HG02759 (cell line): ENCODE data around the gene DPYSL5.

Experiments
- ATAC-seq: cut with Tn5 transposase; IDR thresholded peaks from one replicate; pipeline ENCODE4 v1.9.1; 2021; ENCODE audit warnings: mild to moderate bottlenecking, moderate library complexity; ENCODE audit not compliant: unreplicated experiment

Gene DPYSL5

DNA sequence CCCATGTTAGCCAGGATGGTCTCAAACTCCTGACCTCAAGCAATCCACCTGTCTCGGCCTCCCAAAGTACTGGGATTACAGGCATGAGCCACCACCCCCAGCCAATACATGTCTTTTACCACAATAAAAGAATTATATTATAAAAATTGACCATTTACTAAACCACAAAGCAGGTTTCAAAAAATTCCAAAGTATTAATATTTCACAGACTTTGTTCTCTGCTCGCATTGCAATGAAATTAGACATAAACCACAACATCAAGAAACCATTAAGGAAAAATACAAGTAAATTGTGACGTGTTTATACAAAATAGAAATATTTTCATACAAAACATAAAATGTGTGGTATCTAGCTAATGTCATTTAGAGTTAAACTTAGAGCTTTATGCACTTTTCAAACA lies 109.1 kb downstream of the DPYSL5 start:
- no peak for ATAC-seq

DNA sequence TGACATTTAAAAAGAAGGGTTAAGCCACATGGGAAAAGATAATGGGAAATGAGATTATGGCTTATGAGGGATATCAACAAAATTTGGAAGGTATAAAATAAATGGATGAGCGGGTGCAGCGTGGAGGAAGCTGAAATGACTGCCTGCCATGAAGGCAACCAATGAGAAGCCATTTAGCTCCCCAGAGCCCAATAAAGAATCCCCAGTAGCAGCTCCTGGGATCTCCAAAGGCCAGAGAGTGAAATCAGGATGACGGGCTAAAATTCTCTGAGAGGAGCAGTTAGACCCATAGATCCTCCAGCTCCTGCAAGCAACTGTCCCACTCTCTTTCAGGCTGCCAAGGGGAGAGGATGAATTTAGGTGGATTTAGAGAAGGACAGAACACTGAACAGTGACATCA lies 109.6 kb downstream of the DPYSL5 start:
- ATAC-seq = no peak

DNA sequence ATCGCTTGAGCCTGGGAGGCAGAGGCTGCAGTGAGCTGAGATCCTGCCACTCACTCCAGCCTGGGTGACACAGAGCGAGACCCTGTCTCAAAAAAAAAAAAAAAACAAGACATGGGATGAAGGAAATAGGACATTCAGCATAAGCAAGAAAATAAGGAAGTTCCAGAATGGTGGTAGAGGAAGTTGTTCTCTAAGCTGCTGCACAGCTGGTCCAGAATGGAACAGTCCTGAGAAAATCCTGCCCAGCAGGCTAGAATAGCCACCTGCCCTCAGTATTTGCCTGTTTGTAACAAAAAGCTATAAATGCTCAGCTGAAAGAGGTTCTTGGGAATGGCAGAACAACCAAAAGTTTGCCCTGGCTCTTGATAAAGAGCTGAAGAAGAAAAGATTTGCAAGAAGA lies 111.4 kb downstream of the DPYSL5 start:
- ATAC-seq = no peak

DNA sequence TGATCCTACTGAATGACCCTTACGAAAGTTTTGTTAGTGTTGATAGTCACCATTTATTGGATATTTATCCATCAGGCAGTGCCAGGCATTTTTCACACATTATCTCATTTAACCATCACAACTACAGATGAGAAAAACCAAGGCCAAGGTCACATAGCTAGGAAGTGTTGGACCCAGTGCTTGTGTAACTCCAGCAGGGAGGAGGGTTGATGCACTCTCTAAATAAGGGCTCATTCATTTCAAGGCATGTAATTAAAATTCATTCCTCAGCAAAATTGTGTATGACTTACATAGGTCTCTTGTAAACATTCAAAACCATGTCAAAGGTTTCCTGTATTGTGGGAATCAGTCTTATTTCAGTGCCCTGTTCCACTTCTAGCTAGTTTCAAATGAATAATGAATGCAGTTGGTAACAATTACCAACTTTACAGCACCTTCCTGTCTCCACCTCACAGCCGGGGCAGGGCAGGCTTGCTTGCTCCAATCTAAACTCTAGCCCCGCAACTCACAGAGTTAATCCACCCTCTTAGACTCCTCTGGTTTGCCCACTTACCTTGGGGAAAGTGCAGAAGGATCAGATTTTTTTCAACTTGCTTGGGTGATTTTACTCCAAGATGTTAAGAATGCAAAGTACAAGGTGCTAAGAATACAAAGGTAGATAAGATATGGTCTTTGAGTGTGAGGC lies 116.7 kb downstream of the DPYSL5 start:
- ATAC-seq = no peak

DNA sequence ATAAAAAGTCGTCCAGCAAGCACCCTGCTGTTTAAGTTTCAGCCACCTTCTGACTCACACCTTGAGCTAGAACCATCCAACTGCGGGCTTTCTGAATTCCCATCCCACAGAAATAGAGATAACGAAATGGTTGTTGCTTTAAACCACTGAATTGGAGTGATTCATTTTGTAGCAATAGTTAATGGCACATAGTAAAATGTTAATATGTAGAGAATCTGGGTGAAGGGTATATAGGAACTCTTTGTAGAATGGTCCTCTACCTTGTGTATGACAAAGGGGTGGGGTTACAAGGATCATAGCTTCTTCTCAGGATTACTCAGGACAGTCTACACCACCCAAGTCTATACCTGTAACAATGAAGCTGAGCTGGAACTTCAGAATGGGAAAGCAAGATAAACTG lies 120.1 kb downstream of the DPYSL5 start:
- ATAC-seq = no peak

DNA sequence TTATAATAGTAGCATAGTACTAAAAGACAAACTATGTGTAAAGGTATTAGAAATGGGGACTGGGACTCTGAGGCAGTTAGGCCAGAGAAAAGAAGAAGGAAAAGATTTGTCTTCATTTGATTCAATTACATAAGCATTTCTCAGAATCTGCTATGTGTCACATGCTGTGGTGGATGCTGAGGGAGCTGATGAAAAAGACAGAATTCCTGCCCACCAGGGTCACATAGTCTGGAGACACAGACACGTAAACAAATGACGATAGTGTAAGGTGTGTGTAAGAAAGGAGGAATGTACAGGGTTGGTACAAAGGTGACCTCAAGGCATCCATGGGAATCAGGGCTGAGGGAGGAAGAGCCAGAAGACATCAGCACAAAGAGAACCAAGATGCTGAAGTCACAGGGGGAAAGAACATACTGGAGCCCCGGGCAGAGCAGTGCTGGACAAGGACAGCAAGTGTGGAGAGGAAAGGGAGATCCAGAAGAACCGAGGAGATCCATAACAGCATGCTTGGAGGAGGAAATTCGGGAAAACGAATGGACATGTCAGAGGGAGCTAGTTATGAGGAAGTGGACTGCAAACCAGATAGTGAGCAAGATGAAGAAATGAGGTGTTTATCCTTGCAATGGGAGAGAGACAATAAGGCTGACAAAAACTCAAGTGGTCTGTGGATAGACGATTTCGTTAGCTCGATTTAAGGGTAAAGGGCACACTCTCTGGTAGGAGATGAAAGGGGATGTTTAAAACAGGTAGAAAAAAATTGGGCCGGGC lies 121.3 kb downstream of the DPYSL5 start:
- ATAC-seq = no peak

DNA sequence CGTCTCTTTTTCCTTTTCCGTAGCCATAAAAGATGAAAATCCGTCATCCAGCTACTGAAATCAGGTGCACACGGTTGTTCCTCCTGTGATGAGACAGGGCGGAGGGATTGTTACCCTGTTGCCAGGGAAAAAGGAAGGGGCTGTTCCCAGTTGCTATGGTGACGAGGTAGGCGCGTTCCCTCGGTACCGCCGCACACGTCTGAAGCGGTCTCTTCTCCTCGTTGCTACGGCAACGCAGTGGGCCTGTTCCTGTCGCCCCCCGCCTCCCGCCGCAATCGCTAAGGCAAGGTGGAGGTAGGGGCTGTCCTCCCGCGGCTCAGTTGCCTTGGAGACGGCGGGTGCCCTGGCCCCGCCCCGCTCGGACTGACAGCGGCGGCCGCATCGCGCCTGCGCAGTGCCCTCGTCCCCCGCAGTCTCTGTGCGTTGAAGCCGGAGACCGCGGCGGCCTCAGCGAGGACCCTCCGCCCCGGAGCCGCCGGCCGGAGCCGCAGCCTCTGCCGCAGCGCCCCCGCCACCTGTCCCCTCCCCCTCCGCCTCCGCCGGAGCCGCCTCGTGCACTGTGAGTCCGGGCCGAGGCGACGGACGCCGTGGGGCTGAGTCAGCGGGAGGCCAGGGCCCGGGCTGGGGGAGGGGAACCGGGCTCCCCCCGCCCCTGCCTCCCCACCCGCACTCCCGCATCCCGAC lies 122.5 kb downstream of the DPYSL5 start, which contains the start of gene MAPRE3:
MAPRE3 (plus strand) TSS at position 394 of the 684 bp plus-strand sequence. CDS start 51,582 bp downstream, outside the sequence.
- peak; percentile 88 for ATAC-seq

DNA sequence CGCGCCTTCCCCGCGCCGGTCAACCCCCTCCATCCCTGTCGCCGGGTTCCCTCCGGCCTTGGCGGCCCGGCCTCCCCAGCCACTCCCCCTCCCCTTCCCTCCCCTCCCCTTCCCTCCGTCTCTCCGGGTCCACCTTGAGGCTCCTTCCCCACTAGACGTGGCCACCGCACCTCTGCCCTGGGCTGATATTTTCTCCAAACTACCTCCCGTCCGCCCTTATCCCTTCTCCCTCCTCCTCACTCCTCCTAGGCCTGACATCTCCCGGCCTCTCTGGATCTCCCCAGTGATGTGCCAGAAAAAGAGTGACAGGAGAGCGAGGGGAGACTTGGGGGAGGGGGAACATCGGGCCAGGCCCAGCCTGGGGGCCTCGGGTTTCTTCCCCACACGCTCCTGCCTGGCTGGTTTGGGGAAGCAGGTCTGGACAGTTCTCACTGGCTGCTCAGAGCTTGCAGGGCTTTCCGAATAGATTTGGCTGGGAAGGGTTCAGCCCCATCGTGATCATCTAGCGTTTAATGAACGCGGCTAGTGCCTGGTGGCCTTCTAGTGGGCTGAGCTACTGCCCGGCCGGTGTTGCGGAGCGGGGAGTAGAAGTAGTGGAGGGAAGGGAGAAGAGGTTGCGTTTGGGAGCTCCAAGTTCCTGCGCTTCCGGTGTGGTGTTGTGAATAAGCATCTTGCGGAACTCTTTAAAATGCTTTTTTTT lies 123.1 kb downstream of the DPYSL5 start:
- ATAC-seq = peak; percentile 16

DNA sequence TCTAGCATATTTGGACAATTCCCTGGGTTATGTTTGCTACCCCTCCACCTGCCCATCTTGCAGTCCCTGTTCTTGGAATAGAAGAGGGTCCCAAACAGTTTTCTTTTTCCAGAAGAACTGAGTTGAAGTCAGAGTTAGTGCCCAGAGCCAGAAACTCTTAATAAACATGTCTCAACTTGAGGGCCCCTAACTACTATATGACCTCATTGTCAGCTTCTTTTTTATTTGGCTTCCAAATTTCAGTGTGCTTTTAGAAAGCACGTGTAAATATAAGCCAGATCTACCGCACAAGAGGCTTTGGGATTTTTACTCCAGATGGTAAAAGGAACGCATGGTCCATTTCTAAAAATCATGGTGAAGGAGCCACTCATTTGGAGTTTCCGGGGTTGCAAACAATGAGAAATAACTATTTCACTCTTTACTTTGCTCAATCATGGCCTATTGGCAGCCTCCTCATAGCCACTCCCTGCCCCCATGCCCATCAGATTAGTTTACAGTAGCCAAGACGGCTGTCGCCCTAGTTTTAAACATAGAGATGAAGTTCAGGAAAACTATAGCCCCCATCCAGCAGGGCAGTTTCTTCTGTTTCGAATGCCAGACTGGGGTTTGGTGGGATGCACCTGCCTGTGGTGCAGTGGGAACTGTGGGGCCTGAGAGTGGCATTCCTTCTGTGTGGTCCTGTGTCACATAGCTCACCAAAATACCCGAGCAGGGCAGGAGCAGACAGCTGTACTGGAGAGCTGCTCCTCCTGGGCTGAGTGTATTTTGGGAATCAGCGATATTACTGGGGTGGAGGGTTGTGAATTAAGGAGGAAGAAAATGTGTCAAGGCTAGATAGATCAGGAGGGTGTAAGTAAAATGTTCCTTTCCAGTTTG lies 124.2 kb downstream of the DPYSL5 start:
- no peak for ATAC-seq

DNA sequence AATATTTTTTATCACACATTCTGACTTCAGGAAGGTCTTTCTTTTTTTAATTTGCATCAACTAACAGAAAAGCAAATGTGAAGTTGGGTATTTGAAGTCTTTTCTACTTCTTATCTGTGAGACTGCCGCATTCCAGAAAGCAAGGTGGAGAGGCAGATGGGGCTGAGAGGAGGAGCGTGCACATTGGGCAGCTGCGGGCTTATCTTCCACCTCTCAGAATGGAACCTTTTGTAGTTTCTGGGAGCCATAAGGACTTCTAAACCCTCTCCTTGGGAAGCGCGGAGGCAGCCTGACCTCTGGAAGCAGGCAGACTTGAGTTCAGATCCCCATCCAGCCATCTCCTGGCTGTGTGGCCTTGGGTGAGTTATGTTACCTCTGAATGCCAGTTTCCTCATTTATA lies 126.4 kb downstream of the DPYSL5 start:
- ATAC-seq = no peak

DNA sequence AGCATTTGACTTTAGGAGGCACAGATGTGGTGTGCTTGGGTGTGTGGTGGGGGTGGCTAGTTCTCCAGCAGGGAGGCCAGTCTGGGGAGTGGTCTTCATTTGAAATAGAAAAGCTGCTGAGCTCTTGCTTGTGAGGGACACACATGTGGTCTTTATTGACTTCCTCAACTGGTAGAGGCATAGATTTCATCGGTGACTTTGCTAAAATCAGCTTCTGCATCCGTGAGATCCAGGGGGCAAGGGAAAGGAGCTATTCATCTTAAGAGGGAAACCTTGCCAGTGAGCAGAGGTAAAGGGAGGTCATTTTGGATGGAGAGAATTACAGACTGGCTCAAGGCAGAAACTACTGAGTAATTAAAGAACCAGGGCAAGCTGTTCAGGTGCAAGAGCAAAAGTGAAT lies 127.2 kb downstream of the DPYSL5 start:
- ATAC-seq = no peak

DNA sequence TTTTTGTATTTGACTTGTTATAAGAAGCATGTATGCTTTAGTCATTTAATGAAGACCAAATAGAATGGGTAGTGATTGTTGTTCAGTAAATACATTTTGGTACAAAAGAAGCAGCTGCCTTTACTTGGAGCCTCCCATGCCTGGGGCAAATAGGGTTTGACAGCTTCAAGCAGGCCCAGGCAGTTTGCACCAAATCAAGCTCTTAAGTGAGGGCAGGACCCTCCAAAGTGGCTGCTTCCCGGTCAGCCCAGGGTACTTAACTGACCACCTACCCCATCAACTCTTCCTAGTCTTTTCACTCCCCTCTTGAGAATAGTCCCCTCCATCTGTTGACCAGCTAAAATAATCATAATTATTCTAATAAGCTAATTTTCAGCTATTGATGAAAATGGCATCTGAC lies 127.7 kb downstream of the DPYSL5 start:
- no peak for ATAC-seq

DNA sequence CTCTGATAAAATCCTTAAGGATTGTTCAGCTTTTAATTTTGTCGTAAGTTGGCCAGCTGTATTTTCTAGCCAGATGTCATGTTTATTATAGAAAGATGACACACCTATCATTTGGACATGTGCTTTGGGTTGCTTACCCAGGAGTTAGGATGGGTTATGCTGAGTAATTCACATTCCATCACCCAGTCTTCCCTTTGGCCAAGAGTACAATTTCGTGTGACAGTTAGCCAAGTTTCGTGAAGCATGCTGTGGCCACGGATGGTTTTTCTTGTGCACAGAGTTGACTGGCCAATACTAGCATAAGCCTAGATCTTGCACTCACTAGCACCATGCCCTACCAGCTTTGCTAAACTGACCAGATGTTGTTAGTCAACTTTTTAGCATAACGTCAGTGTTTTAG lies 128.3 kb downstream of the DPYSL5 start:
- no peak for ATAC-seq

DNA sequence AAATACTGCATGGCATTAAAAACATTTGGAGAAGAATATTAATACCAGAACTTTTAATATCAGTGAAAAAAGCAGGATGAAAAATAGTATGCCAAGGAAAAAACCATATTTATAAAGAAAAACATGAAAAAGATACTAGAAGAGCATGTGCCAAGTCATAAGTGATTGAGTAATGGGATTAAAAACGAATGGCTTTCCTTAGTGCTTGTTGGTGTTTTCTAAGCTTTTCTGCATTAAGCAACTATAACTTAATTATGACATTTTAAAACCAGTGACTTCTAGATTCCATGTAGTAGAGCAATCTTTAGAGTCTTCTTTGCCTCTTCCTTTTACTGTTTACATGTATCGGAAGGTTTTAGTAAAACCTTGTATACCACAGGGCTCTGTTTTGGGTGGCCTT lies 129.1 kb downstream of the DPYSL5 start:
- no peak for ATAC-seq

DNA sequence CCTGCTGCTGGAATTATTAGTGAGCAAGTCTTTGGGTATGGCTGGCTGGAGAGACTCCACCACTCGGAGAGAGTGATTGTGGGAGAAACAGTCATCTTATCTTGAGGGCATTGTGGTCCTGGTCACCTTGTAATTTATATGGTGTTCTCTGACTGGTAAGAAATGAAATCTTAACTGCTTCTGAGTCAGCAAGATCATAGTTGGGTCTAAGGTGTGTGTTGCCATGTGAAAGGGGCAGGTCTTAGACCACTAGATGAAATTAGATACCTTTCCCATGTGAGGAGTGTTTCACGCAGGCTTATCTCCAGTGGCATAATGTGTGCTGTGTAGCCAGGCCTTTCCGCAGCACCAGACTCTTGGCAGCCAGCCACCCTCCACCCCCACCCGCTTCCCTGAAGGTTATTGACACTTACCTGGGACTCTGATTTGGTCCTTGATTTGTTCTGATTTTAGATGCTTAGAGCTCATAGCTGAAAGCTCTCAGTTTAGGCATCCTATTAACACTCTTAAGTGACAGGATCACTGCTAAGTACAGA lies 130.2 kb downstream of the DPYSL5 start:
- ATAC-seq = no peak

DNA sequence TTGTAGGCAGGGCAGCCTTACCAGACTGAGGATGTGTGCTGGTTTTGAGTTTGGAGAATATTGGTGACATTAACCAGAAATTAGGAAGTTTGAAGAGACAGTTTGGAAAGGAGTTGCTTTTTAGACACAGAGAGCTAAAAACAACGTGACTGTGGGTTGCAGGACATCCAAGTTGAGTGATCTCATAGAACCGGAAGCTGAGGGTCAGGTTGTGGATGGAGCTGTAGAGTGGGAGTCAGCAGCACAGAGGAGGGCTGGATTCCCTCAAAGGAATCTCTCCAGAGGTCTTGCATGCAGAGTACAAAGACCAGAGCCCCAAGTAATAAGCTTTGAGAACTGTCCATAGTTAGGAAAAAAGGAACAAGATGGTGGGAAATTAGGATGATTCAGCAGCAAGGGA lies 131.8 kb downstream of the DPYSL5 start:
- ATAC-seq = no peak

DNA sequence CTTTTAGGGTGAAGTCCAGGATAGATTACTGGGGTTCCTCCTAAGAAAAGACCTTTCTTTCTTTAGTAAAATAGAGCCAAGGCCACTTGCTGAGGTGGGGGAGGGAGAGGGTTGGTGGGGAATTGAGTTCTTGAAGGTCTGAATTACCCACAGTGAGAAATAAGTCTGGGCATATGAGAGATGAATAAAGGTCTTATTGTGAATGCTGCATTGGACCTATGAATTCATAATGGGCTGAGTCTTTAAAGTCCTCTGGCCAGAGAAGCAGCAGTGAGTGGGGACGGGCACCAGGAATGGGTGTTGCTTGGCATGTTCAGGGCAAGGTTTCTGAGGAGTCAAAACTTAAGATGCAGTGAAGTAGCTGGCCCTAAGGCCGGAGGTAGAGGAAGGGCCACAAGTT lies 133.0 kb downstream of the DPYSL5 start:
- ATAC-seq = no peak

DNA sequence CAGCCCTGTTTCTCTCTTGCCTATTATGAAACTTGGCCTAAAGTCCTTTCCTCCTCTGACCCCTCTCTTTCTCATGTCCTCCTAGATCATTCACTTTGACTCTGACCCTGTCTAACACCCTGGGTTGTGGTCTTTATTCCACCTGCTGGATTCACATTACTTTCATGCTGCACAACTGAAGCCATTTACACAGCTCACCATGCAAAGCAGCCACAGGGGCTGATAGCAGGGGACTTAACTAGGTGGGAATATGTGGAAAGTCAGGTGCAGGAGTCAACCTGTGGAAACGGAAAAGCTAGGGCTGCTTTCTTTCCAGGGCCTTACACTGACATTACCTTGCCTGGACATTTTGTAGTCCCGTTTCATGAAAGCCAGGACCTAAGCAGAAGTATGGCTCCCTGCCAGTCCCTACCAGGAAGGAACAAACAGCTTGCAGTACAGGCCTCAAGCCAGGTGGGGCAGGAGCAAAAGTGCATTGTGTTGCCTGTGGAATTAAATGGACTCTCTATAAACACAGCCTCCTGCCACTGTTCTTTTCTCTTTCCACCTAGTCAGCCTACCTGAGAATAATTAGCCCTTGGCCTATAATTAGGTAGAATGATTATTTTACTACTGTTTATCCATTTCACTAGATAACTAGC lies 134.3 kb downstream of the DPYSL5 start:
- no peak for ATAC-seq

DNA sequence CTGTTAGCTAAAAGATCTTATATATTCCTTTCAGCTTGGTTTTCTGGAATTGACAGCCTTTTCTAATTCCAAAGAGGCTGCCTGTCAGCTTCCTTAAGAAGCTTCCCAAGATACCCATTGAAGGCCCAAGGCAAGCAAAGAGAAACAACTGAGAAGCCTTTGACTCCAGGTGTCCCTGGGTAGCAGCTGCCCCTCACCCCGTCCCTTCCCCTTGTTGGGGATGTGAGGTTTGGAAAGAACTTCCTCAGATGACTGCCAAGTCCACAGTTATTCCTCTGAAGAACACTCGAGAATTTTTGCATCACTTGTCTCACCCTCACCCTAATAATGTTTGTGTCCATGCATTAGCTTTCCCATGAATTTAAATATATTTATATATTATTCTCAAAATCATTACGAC lies 135.8 kb downstream of the DPYSL5 start:
- ATAC-seq = no peak

DNA sequence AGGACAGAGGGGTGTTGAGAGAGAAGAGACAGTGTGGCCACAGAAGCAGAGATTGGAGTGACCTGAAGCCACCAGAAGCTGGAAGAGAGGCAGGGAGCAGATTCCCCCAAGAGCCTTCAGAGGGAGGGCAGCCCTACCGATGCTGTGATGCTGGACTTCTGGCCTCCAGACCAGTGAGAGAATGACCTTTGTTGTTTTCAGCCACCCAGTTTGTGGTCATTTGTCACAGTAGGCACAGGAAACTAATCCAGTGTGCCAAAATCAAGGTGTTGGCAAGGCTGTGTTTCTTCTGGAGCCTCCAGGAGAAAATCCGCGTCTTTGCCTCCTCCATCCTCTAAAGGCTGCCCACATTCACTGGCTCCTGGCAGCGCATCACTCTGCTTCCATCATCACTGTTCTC lies 137.9 kb downstream of the DPYSL5 start:
- ATAC-seq = no peak
